Placental epithelial cell (primary cell): ENCODE measurements around the gene ILDR2. TPM values are rescaled to one million over a fixed set of nuclear protein-coding genes. Genes with fewer than 3 reads are reported as not detected.
A peak's percentile ranks its signal among the peaks of the same experiment; 100 is the strongest.

Experiments used
- small RNA-seq: library from RNA; depleted of rRNA; stranded (forward); fragments of <200 nt; gene quantifications from one replicate; pipeline ENCODE3, GENCODE V24; 2012
- total RNA-seq: library from RNA; depleted of rRNA; stranded (reverse); fragments of >200 nt; gene quantifications from 2 replicates; pipeline ENCODE4 v1.2.3, GENCODE V29; 2012

Gene ILDR2
- 0.79 and 0.87 TPM in 2 replicates for total RNA-seq

DNA sequence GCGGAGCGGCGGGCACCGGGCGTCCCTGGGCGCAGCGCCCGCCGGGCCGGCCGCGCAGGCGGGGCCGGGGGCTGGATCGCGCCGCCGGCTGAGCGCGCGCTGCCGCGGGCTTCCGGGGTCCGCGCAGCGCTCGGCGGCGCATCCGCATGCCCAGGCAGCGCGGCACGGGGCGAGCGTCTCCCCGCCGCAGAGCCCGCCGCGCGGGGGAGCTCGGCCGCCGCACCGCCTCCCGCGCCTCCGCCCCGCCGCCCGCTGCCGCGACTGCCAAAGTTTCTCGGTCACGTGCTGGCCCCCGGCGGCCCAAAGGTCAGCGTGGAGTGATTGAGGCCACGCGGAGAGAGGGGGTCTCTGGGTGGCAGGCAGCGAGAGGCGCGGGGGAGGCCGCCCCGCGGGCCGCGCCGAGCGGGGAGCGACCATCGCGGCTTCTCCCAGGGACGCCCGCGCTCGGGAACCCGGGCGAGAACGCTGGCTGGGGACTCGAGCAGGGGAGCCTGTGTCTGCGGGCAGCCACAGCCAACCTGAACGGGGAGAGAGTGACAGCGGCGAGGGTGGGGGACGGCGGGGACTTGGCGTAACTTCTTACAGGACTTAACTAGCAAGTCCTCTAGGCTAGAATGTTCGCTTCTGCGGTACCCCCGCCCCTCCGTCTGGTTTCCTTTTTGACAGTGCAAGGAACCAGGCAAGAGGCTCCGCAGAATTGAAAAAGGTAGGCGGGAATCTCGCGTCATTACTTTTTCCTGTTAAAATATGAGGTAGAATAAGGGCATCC, at the start of gene ILDR2:
Gene ILDR2 (minus strand): TSS at position 180 of the 769 bp plus-strand sequence. CDS start 272 bp downstream, outside the sequence.

GRCh38 chr1:166988974-166989515, 13.7 kb upstream of the ILDR2 start, which contains the start of gene MAEL:
Gene MAEL, plus strand, starts transcription at chr1:166989280. Its CDS starts 73 bp downstream, at chr1:166989353.

DNA sequence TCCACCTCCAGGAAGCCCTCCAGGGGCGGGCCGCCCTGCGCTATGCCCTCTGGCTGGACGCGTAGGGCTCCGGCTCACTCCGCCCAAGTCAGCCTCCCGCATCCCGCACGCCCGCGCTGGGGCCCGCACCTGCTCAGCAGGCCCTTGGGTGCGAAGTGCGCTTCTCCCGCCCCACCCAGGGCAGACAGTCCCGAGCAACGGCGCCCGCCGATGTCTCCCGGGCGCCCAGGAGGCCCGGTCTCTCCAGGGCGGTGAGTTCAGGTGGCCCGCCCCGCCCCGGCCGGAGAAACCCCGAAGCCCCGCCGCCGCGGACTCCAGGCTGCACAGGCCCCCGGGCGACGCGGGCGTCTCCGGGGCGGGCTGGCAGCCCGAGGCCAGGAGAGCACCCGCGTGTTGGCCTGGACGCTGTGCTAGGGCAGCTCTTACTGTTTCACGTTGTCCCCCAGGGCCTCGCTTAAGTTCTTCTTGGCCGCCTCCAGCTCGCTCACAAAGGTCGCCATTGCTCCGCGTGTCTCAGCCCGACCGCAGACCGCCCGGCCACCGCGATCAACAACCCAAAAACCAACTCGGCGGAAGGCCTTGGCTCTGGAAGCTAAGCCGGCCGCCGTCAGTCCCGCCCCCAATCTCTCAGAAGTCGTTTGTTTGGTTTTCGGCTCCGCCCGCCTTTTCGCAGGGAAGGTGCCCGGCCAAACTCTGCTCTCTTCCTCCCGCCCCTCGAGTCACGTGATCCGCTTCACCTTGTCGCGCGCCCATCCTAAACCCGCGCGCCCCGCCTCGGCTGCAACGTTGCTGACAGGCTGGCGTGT, 99.4 kb downstream of the ILDR2 start, which contains the start of gene TADA1:
Gene TADA1 (minus strand): TSS at position 531 of the 806 bp plus-strand sequence. CDS start 31 bp downstream, at position 500.

Small RNA genes lying within 50 kb of the gene (small RNA-seq; reads per million reads assigned to genes)
- 0.81 reads per million, percentile 48 among the genes with 10 or more reads in this experiment for gene RNA5SP65

Other genes starting within 250 kb of the ILDR2 start
- gene POGK, start 136.1 kb downstream of the ILDR2 start, total RNA-seq = 32.6 and 44.9 TPM in 2 replicates
- 13.7 and 16.4 TPM in 2 replicates for gene TADA1, start 99.3 kb downstream of the ILDR2 start, total RNA-seq
- 0.39 and 0.76 TPM in 2 replicates for gene MAEL, start 13.7 kb upstream of the ILDR2 start, total RNA-seq
- gene GPA33, start 114.8 kb upstream of the ILDR2 start, total RNA-seq = not detected in 2 replicates
- not detected in 2 replicates for gene STYXL2, start 118.5 kb upstream of the ILDR2 start, total RNA-seq
- gene POU2F1, start 245.3 kb upstream of the ILDR2 start, total RNA-seq = 9.8 and 12.3 TPM in 2 replicates